Erythroblast (primary cell): ENCODE data around the gene SVIP.

ENCODE experiments used
- DNase-seq, 2 experiments: peaks; one replicate each; lab custom pipeline; 2025; lab: John Stamatoyannopoulos, UW
- GATA1 ChIP-seq: IDR thresholded peaks from 2 replicates; pipeline ENCODE4 v1.6.1; 2011; ENCODE audit warnings: low read depth, mild to moderate bottlenecking, control low read depth, low read length, moderate library complexity
- POLR2A ChIP-seq: IDR thresholded peaks from 2 replicates; pipeline ENCODE4 v1.6.1; 2011; ENCODE audit warnings: mild to moderate bottlenecking, low read length

SVIP gene

GRCh38 chr11:22779850-22780249, 49.8 kb downstream of the SVIP start:
- no peak for DNase-seq
- TF ChIP-seq GATA1: no peak
- no peak for TF ChIP-seq POLR2A

GRCh38 chr11:22778642-22779041, 51.0 kb downstream of the SVIP start:
- DNase-seq: no peak
- TF ChIP-seq GATA1: no peak

- DNase-seq: no peak
- no peak for TF ChIP-seq GATA1
- no peak for TF ChIP-seq POLR2A
Measured at GRCh38 chr11:22775248-22775647, 54.4 kb downstream of the SVIP start.

GRCh38 chr11:22774716-22775115, 54.9 kb downstream of the SVIP start:
- no peak for TF ChIP-seq GATA1
- TF ChIP-seq POLR2A: no peak
- no peak for DNase-seq

GRCh38 chr11:22769081-22769480, 60.5 kb downstream of the SVIP start:
- DNase-seq: no peak

More at GRCh38 chr11:22769081-22769480, 60.5 kb downstream of the SVIP start:
- no peak for TF ChIP-seq GATA1
- TF ChIP-seq POLR2A: no peak
